OCI-LY3 (cell line): Measurements from ENCODE around the gene PRDX3.

Source experiments
- H2AFZ ChIP-seq: fragments of 200-600, 300-600 bp; shearing (Covaris generic); 2 replicates; pipeline ENCODE4 v1.6.0; 2014; ENCODE audit warnings: antibody characterized with exemption, low read depth, low read length
- H3K27ac ChIP-seq: fragments of 200-600, 300-600 bp; sonication (generic); 2 replicates; pipeline ENCODE4 v1.5.1; 2014; ENCODE audit warnings: mild to moderate bottlenecking, low read length, moderate library complexity, mixed read lengths
- H3K27me3 ChIP-seq: fragments of 200-600, 300-600 bp; sonication (generic); 2 replicates; pipeline ENCODE4 v1.6.1; 2014; ENCODE audit warnings: low read depth, low read length, mixed read lengths
- H3K36me3 ChIP-seq: fragments of 200-600, 300-600 bp; sonication (generic); replicated peaks from 2 replicates; pipeline ENCODE3; 2014; ENCODE audit warnings: low read depth, low read length, mixed read lengths
- H3K4me1 ChIP-seq: fragments of 300-600, 200-600 bp; sonication (generic); 2 replicates; pipeline ENCODE4 v1.6.1; 2014; ENCODE audit warnings: low read length, mixed read lengths
- H3K4me2 ChIP-seq: fragments of 200-600, 300-600 bp; sonication (generic); 2 replicates; pipeline ENCODE4 v1.6.1; 2014; ENCODE audit warnings: low read length, mixed read lengths
- H3K4me3 ChIP-seq: fragments of 300-600, 200-600 bp; sonication (generic); 2 replicates; pipeline ENCODE4 v1.5.1; 2014; ENCODE audit warnings: antibody characterized with exemption, mild to moderate bottlenecking, low read length, moderate library complexity
- H3K79me2 ChIP-seq: fragments of 300-600, 200-600 bp; shearing (Covaris generic); 2 replicates; pipeline ENCODE4 v1.6.1; 2014; ENCODE audit warnings: mild to moderate bottlenecking, low read length, mixed read lengths
- H3K9ac ChIP-seq: fragments of 300-600, 200-600 bp; shearing (Covaris generic); 2 replicates; pipeline ENCODE4 v1.6.0; 2014; ENCODE audit warnings: mild to moderate bottlenecking, low read length, moderate library complexity
- H3K9me3 ChIP-seq: fragments of 200-600, 300-600 bp; shearing (Covaris generic); 2 replicates; pipeline ENCODE4 v1.6.1; 2014; ENCODE audit warnings: low read length, mixed read lengths; ENCODE audit not compliant: insufficient read depth
- H4K20me1 ChIP-seq: fragments of 200-600, 300-600 bp; sonication (generic); 2 replicates; pipeline ENCODE4 v1.6.1; 2016; ENCODE audit warnings: low read length, mixed read lengths; ENCODE audit not compliant: insufficient read depth
- CTCF ChIP-seq: fragments of 200-600, 300-600 bp; sonication (generic); IDR thresholded peaks from 2 replicates; pipeline ENCODE4 v1.5.1; 2014; ENCODE audit warnings: antibody characterized with exemption, low read length, low read depth
- EZH2phosphoT487 ChIP-seq: fragments of 200-600 bp; shearing (Covaris generic); IDR thresholded peaks from 2 replicates; pipeline ENCODE4 v1.6.1; 2018; ENCODE audit warnings: antibody characterized with exemption, mixed run types, low read depth

The PRDX3 gene

DNA sequence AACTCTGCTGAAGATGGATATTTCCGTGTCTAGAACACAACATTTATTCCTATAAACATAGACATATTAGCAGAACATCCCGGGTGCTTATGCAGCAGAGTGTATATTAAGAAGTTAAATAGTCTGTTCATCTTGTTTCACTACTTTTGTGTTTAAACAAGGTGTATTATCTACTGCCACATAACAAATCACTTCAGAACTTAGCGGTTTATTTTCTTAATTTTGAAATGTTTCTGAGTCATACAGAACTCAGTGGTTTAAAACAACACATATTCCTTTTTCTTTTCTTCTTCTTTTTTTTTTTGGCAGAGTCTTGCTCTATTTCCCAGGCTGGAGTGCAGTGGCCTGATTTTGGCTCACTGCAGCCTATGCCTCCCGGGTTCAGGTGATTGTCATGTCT, 48.9 kb downstream of the PRDX3 start:
- Histone ChIP-seq H3K27ac (no peak overlapping the region), H3K4me2 (no peak overlapping the region), H3K9me3 (no peaks in the 10 kb centered on the region), H3K36me3 (peaks cover 8% of the 10 kb centered on the region), H4K20me1 (no peaks in the 10 kb centered on the region), H3K9ac (no peak overlapping the region), H3K4me1 (peaks cover 11% of the 10 kb centered on the region), H3K27me3 (no peaks in the 10 kb centered on the region), H3K79me2 (no peaks in the 10 kb centered on the region), H2AFZ (no peak overlapping the region), H3K4me3 (no peak overlapping the region)
- no peak for TF ChIP-seq EZH2phosphoT487
- TF ChIP-seq CTCF, result no peak

DNA sequence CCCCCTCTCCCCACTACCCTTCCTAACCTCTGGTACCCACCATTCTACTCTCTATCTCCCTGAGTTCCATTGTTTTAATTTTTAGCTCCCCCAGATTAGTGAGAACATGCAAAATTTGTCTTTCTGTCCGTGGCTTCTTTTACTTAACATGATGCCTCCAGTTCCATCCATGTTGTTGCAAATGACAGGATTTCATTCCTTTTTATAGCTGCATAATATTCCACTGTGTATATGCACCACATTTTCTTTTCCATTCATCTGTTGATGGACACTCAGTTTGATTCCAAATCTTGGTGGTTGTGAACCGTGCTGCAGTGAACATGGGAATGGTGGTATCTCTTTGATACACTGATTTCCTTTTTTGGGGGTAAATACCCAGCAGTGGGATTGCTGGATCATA, 52.7 kb downstream of the PRDX3 start:
- TF ChIP-seq CTCF (no peak), EZH2phosphoT487 (no peak)
- H3K4me1 ChIP-seq, result 0 out of 2 replicates have a peak, but pooled peaks cover 3% of the 10 kb centered on the region
- no peak overlapping the region for H3K27ac ChIP-seq
- no peaks in the 10 kb centered on the region for H3K79me2 ChIP-seq
- H3K27me3 ChIP-seq, result no peaks in the 10 kb centered on the region
- no peak overlapping the region for H3K4me3 ChIP-seq
- no peak overlapping the region for H3K9ac ChIP-seq
- peaks cover 8% of the 10 kb centered on the region for H3K36me3 ChIP-seq
- H4K20me1 ChIP-seq, result no peaks in the 10 kb centered on the region
- H3K4me2 ChIP-seq, result no peak overlapping the region
- no peaks in the 10 kb centered on the region for H3K9me3 ChIP-seq
- no peak overlapping the region for H2AFZ ChIP-seq

DNA sequence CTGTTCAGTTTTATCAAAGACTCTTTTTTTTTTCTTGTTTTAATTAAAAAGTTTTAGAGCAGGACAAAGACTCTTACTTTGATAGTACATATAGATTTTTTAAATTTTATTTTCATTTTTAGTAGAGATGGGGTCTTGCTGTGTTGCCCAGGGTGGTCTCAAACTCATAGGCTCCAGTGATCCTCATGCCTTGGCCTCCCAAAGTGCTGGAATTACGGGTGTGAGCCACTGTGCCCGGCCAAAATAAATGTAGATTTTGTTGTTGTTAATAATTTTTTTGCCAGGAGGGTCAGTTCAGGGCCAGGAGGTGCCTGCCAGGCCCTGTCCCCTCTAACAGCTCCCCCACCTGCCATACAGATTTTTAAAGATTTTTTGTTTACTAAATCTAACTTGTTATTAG, 57.7 kb downstream of the PRDX3 start:
- no peaks in the 10 kb centered on the region for H3K4me1 ChIP-seq
- H3K9me3 ChIP-seq, result no peaks in the 10 kb centered on the region
- H2AFZ ChIP-seq, result no peak overlapping the region
- H3K27me3 ChIP-seq, result no peaks in the 10 kb centered on the region
- H3K79me2 ChIP-seq, result no peaks in the 10 kb centered on the region
- no peak overlapping the region for H3K4me2 ChIP-seq
- H3K9ac ChIP-seq, result no peak overlapping the region
- TF ChIP-seq EZH2phosphoT487, result no peak
- no peak for TF ChIP-seq CTCF
- no peak overlapping the region for H3K4me3 ChIP-seq
- no peak overlapping the region for H3K27ac ChIP-seq
- peaks cover 1% of the 10 kb centered on the region for H3K36me3 ChIP-seq
- H4K20me1 ChIP-seq, result no peaks in the 10 kb centered on the region

DNA sequence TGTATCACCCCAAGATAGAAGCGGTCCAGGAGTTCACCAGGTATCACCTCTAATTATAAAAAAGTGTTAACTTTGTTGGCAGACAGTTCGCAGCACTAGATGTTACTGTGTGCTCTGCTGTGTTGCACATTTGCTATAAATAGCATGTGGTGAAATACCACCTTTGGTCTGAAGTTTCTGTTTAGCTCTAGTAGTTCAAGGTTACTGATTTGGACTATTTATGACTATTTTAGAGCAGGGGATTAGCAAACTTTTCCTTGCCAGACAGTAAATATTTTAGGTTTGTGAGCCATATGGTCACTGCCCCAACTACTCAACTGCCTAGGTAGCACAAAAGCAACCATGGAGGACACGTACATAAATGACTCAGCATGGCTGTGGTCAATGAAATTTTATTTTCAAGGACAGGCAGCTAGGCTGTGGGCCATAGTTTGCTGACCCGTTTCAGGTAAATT, 58.2 kb downstream of the PRDX3 start:
- Histone ChIP-seq H3K4me1 (no peaks in the 10 kb centered on the region), H4K20me1 (no peaks in the 10 kb centered on the region), H3K36me3 (no peaks in the 10 kb centered on the region), H2AFZ (no peak overlapping the region), H3K79me2 (no peaks in the 10 kb centered on the region), H3K27me3 (no peaks in the 10 kb centered on the region), H3K4me2 (no peak overlapping the region), H3K9me3 (no peaks in the 10 kb centered on the region), H3K4me3 (no peak overlapping the region), H3K27ac (no peak overlapping the region), H3K9ac (no peak overlapping the region)
- no peak for TF ChIP-seq CTCF
- no peak for TF ChIP-seq EZH2phosphoT487
